Progenitor cell of endocrine pancreas (in vitro differentiated cells): ENCODE measurements around the gene TRAPPC8. TPM values are rescaled to one million over a fixed set of nuclear protein-coding genes. Genes with fewer than 3 reads are reported as not detected.
"Not testable (repeated sequence)": the region's sequence is repeated elsewhere in the genome, so short reads cannot be mapped to it uniquely, and the experiment has no call there.

ENCODE experiments used
- DNase-seq: peaks from one replicate; pipeline ENCODE4 v3.0.0; 2021; ENCODE audit warnings: low spot score; ENCODE audit not compliant: unreplicated experiment
- H3K27ac Mint-ChIP-seq: 2 replicates; pipeline ENCODE4 v1.8.0; 2021; ENCODE audit warnings: mild to moderate bottlenecking, moderate library complexity, mixed read lengths
- H3K27me3 Mint-ChIP-seq: 2 replicates; pipeline ENCODE4 v1.8.0; 2021; ENCODE audit warnings: mixed read lengths
- H3K36me3 Mint-ChIP-seq: 2 replicates; pipeline ENCODE4 v1.8.0; 2022; ENCODE audit warnings: mixed read lengths; ENCODE audit not compliant: insufficient read depth
- H3K4me1 Mint-ChIP-seq: 2 replicates; pipeline ENCODE4 v1.8.0; 2021; ENCODE audit warnings: low read depth, mixed read lengths
- H3K4me3 Mint-ChIP-seq: 2 replicates; pipeline ENCODE4 v1.8.0; 2021; ENCODE audit warnings: low read depth, mild to moderate bottlenecking, moderate library complexity, mixed read lengths
- H3K9me3 Mint-ChIP-seq: 2 replicates; pipeline ENCODE4 v1.8.0; 2021; ENCODE audit warnings: low read depth, mixed read lengths
- CTCF ChIP-seq: fragments of 200-600 bp; sonication (generic); IDR thresholded peaks from one replicate; pipeline ENCODE4 v1.5.0; 2021; ENCODE audit warnings: antibody characterized with exemption, mild to moderate bottlenecking; ENCODE audit not compliant: unreplicated experiment
- total RNA-seq: library from RNA; stranded (reverse); gene quantifications from 2 replicates; pipeline ENCODE4 v1.2.1, GENCODE V29; 2021

TRAPPC8 gene
- total RNA-seq, 1 donor from 2014 or later: 39.8 TPM

- H3K27ac Mint-ChIP-seq: no peak overlapping the region
- no peak for TF ChIP-seq CTCF
- peaks cover 5% of the 10 kb centered on the region for H3K4me1 Mint-ChIP-seq
- H3K4me3 Mint-ChIP-seq: no peak overlapping the region
- H3K27me3 Mint-ChIP-seq: no peaks in the 10 kb centered on the region
- no peak for DNase-seq
- H3K9me3 Mint-ChIP-seq: peaks cover 6% of the 10 kb centered on the region
- no peaks in the 10 kb centered on the region for H3K36me3 Mint-ChIP-seq
Observed at GRCh38 chr18:31950583-31950982, 7.7 kb upstream of the TRAPPC8 start.

GRCh38 chr18:31948349-31948748 lies 5.4 kb upstream of the TRAPPC8 start:
- H3K9me3 Mint-ChIP-seq, DNase-seq, H3K36me3 Mint-ChIP-seq, H3K27me3 Mint-ChIP-seq, H3K27ac Mint-ChIP-seq, H3K4me3 Mint-ChIP-seq: not testable (repeated sequence)
- H3K4me1 Mint-ChIP-seq: peaks cover 19% of the 10 kb centered on the region

GRCh38 chr18:31946305-31947046 lies 3.5 kb upstream of the TRAPPC8 start:
- no peak overlapping the region for H3K4me3 Mint-ChIP-seq

GRCh38 chr18:31943878-31944816 lies 1.2 kb upstream of the TRAPPC8 start:
- H3K4me3 Mint-ChIP-seq: peak overlapping the region; percentile 100
- peaks cover 23% of the 10 kb centered on the region for H3K4me1 Mint-ChIP-seq
- H3K27me3 Mint-ChIP-seq: no peaks in the 10 kb centered on the region
- DNase-seq: no peak
- no peak for TF ChIP-seq CTCF
- peaks cover 6% of the 10 kb centered on the region for H3K9me3 Mint-ChIP-seq
- H3K36me3 Mint-ChIP-seq: no peaks in the 10 kb centered on the region
- peak overlapping the region; percentile 97 for H3K27ac Mint-ChIP-seq

More at GRCh38 chr18:31946305-31947046, 3.5 kb upstream of the TRAPPC8 start:
- no peak for TF ChIP-seq CTCF
- no peaks in the 10 kb centered on the region for H3K36me3 Mint-ChIP-seq
- peaks cover 6% of the 10 kb centered on the region for H3K9me3 Mint-ChIP-seq
- no peaks in the 10 kb centered on the region for H3K27me3 Mint-ChIP-seq
- no peak for DNase-seq
- peaks cover 25% of the 10 kb centered on the region for H3K4me1 Mint-ChIP-seq
- H3K27ac Mint-ChIP-seq: no peak overlapping the region

GRCh38 chr18:31942291-31942998 lies 483 bp downstream of the TRAPPC8 start:
- H3K27me3 Mint-ChIP-seq: no peaks in the 10 kb centered on the region

More at GRCh38 chr18:31942291-31942998, 483 bp downstream of the TRAPPC8 start:
- peaks cover 23% of the 10 kb centered on the region for H3K4me1 Mint-ChIP-seq
- peak overlapping the region; percentile 100 for H3K27ac Mint-ChIP-seq
- no peak for TF ChIP-seq CTCF
- no peaks in the 10 kb centered on the region for H3K36me3 Mint-ChIP-seq
- no peaks in the 10 kb centered on the region for H3K9me3 Mint-ChIP-seq
- peak; percentile 14 for DNase-seq
- peak overlapping the region; percentile 100 for H3K4me3 Mint-ChIP-seq
